Lower leg skin (tissue), 4 donors: ENCODE data around the gene P4HA2. TPM values are rescaled to one million over a fixed set of nuclear protein-coding genes. Genes with fewer than 3 reads are reported as not detected.
A peak's percentile ranks its signal among the peaks of the same experiment; 100 is the strongest.

Experiments used
- DNase-seq, 2 donors: peaks; one replicate each; pipeline ENCODE4 v3.0.0-alpha.2; 2019; ENCODE audit warnings: low spot score in 2 of 2
- H3K4me3 ChIP-seq: fragments of 200-600 bp; sonication (generic); 2 replicates; pipeline ENCODE4 v1.5.1; 2017; ENCODE audit warnings: mild to moderate bottlenecking, low read depth; ENCODE audit not compliant: poor library complexity, severe bottlenecking
- POLR2A ChIP-seq, 2 donors: fragments of 450-650 bp; IDR thresholded peaks; one replicate each; pipeline ENCODE4 v1.6.1; 2016 to 2017; ENCODE audit warnings: antibody characterized with exemption in 2 of 2, mild to moderate bottlenecking in 1 of 2, moderate library complexity in 1 of 2
- WGBS, 2 donors: methylation state at CpG; one replicate each; pipeline ENCODE4 v1.1.5; 2018; 5-methylcytosine and 5-hydroxymethylcytosine counted together
- intact Hi-C: fragments of 100-400 bp; cut with DNase I; formaldehyde crosslinking; loops from one replicate; pipeline ENCODE4 v1.15.0; 2023; ENCODE audit warnings: low total_unique reads
- total RNA-seq, 4 donors: library from RNA; depleted of rRNA; stranded (reverse); fragments of >200 nt; gene quantifications; one replicate each; pipeline ENCODE4 v1.1.0, GENCODE V29; 2016
- TF ChIP-seq, protein P1 (sequence below), 3 donors: fragments of 450-650 bp; IDR thresholded peaks; one replicate each; pipeline ENCODE4 v1.5.1; 2016; ENCODE audit warnings: antibody characterized with exemption in 3 of 3, mild to moderate bottlenecking in 3 of 3, moderate library complexity in 2 of 3

P4HA2 gene
- total RNA-seq, 4 donors from 2014 or later = 18.0 to 40.5 (median 26.7) TPM

- DNase-seq = peak in 1 of 2 donors; percentile 95
- H3K4me3 ChIP-seq = no peak overlapping the region
- WGBS, 2 donors = 10% methylated on average over 1 of the region's 1 CpG; no CpG with 5 or more reads in 1 of the 2 donors
- intact Hi-C loops = no loop called here
- TF ChIP-seq, protein P1, sequence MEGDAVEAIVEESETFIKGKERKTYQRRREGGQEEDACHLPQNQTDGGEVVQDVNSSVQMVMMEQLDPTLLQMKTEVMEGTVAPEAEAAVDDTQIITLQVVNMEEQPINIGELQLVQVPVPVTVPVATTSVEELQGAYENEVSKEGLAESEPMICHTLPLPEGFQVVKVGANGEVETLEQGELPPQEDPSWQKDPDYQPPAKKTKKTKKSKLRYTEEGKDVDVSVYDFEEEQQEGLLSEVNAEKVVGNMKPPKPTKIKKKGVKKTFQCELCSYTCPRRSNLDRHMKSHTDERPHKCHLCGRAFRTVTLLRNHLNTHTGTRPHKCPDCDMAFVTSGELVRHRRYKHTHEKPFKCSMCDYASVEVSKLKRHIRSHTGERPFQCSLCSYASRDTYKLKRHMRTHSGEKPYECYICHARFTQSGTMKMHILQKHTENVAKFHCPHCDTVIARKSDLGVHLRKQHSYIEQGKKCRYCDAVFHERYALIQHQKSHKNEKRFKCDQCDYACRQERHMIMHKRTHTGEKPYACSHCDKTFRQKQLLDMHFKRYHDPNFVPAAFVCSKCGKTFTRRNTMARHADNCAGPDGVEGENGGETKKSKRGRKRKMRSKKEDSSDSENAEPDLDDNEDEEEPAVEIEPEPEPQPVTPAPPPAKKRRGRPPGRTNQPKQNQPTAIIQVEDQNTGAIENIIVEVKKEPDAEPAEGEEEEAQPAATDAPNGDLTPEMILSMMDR (IDR thresholded peaks at IDR 0.05) = peak in 1 of 3 donors; percentile 45
- no peak for TF ChIP-seq POLR2A (IDR thresholded peaks at IDR 0.05)
These were observed 10.6 kb upstream of the P4HA2 start for GRCh38 chr5:132238169-132238744.

DNA sequence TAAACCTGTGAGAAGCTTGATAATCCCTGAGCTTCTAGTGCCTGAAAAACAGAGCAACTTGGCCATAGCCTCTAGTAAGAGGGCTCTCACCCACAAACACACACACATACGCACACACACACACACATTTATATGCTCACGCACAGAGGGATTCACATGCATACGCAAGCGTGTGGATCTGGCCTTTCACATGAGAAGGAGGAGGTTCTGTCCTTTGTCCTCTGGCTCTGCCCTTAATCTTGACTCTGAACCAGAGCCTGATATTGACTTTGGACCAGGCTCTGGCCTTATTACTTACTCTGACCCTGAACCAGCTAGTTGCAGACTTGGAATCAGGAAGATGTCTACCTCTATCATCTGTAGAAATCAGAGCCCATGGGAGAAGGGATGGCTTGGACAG is 10.0 kb upstream of the P4HA2 start:
- TF ChIP-seq, protein P1 (IDR thresholded peaks at IDR 0.05) = no peak
- no peak for TF ChIP-seq POLR2A (IDR thresholded peaks at IDR 0.05)
- intact Hi-C loops = no loop called here
- WGBS, 2 donors = 91 to 93% methylated on average over 4 of the region's 4 CpGs
- H3K4me3 ChIP-seq = no peak overlapping the region
- DNase-seq = peak in 1 of 2 donors; percentile 18

DNA sequence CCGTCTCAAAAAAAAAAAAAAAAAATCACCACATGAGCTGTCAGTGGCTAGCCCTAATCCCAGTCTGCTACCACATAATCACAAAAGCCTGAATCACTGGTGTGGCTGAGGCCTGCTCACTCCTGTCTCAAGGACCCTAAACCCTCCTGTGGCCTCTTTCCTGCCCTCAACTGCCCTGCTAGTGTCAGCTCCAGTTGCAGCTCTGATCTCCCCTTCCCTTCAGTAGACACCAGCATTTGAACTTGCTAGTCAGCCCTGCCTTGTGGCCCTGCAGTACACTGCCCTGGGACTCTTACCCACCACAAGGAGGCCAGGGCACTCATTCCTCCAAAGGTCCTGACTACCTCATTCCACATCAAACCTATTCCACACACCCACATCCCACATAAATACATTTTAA is 9.5 kb upstream of the P4HA2 start:
- peak in 1 of 2 donors; percentile 62 for DNase-seq
- no peak for TF ChIP-seq POLR2A (IDR thresholded peaks at IDR 0.05)
- TF ChIP-seq, protein P1 (IDR thresholded peaks at IDR 0.05) = no peak
- no peak overlapping the region for H3K4me3 ChIP-seq
- WGBS, 2 donors = 95 to 100% methylated on average over 1 of the region's 1 CpG
- intact Hi-C loops = no loop called here

GRCh38 chr5:132235340-132235739 is 7.7 kb upstream of the P4HA2 start:
- WGBS, 2 donors = 94 to 96% methylated on average over 3 of the region's 3 CpGs
- intact Hi-C loops = no loop called here
- H3K4me3 ChIP-seq = no peak overlapping the region
- TF ChIP-seq, protein P1 (IDR thresholded peaks at IDR 0.05) = no peak
- TF ChIP-seq POLR2A (IDR thresholded peaks at IDR 0.05) = no peak
- DNase-seq = no peak

GRCh38 chr5:132234684-132235062 is 7.0 kb upstream of the P4HA2 start:
- 90 to 94% methylated on average over 2 of the region's 2 CpGs for WGBS, 2 donors
- intact Hi-C loops = no loop called here
- TF ChIP-seq, protein P1 (IDR thresholded peaks at IDR 0.05) = no peak
- no peak for TF ChIP-seq POLR2A (IDR thresholded peaks at IDR 0.05)
- H3K4me3 ChIP-seq = no peak overlapping the region
- DNase-seq = peak in 1 of 2 donors; percentile 48
